Omental fat pad (tissue), 4 donors: Measurements from ENCODE around the gene LIF. TPM values are rescaled to one million over a fixed set of nuclear protein-coding genes. Genes with fewer than 3 reads are reported as not detected.
"Not testable (repeated sequence)": the region's sequence is repeated elsewhere in the genome, so short reads cannot be mapped to it uniquely, and the experiment has no call there.

Experiments used
- ATAC-seq: fragments of 150-250 bp; one replicate; pipeline ENCODE4 v1.9.1; 2016; ENCODE audit warnings: mild to moderate bottlenecking, moderate library complexity; ENCODE audit not compliant: low FRiP score
- DNase-seq: peaks from one replicate; pipeline ENCODE4 v3.0.0-alpha.2; 2019; ENCODE audit warnings: low spot score
- total RNA-seq, 4 donors: library from RNA; depleted of rRNA; stranded (reverse); fragments of >200 nt; gene quantifications; one replicate each; pipeline ENCODE4 v1.1.0, GENCODE V29; 2016
- TF ChIP-seq, protein P1 (sequence below), 3 donors: fragments of 450-650 bp; IDR thresholded peaks; one replicate each; pipeline ENCODE4 v1.5.1; 2016 to 2017; ENCODE audit warnings: antibody characterized with exemption in 3 of 3, mild to moderate bottlenecking in 3 of 3, moderate library complexity in 2 of 3

LIF gene
- total RNA-seq, 4 donors from 2014 or later: 1.3 to 74.7 (median 24.4) TPM

DNA sequence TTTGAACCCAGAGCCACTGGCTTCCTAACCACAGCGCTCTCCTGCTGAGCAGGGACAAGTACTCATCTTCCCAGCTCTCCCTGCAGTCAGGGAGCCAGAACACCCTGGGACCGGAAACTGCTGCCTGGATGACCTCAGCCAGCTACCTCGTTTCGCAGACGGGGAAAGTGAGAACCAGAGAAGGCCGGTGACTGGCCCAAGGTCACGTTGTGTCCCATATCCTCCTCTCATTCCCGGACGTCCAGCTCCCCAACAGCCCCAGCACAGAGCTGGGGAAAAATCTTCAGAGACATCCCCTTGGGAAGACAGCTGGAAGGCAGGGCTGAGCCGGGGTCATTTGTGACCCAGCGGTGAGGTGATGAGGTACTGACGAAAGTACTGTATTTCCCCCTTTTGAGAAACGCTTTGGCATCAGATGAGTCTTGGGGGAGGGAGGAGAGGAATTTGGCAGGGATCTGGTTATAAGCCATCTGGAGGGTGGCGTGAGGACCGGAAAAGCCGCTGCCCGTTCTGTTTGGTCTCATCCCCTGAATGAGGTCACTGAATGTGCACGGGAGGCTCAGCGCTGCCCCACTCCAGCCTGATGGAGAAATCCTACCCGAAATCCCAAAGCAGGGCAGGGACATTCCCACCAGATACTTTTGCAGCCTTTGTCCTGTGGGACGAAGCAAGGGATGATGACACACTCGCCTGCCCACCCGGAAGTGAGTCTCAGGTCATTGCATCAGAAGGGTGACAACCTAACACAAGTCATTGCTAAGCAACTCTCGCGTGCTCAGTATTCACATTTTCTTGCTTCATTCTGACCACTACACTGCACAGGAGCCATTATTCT is 41.1 kb downstream of the LIF start:
- DNase-seq (peak; percentile 47), ATAC-seq (peak; percentile 43)
- TF ChIP-seq, protein P1, sequence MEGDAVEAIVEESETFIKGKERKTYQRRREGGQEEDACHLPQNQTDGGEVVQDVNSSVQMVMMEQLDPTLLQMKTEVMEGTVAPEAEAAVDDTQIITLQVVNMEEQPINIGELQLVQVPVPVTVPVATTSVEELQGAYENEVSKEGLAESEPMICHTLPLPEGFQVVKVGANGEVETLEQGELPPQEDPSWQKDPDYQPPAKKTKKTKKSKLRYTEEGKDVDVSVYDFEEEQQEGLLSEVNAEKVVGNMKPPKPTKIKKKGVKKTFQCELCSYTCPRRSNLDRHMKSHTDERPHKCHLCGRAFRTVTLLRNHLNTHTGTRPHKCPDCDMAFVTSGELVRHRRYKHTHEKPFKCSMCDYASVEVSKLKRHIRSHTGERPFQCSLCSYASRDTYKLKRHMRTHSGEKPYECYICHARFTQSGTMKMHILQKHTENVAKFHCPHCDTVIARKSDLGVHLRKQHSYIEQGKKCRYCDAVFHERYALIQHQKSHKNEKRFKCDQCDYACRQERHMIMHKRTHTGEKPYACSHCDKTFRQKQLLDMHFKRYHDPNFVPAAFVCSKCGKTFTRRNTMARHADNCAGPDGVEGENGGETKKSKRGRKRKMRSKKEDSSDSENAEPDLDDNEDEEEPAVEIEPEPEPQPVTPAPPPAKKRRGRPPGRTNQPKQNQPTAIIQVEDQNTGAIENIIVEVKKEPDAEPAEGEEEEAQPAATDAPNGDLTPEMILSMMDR (IDR thresholded peaks at IDR 0.05): no peak

DNA sequence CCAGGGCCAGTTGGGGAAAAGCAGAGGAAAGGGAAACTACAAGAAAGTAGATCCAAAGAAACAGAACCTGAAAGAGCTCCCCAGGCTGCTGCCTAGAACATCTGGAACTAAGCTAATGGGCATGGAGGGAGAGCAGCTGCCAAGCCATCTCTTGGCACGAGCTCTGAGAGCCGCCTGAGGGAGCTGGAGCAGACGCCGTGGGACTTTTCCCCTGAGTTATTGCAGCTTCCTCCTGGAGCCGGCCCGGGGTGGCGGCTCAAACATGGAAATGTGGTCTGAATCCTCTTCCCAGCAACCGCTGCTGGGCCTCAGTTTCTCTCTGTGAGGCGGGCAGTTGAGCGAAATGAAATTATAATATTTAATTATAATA is 41.8 kb downstream of the LIF start:
- ATAC-seq: no peak

DNA sequence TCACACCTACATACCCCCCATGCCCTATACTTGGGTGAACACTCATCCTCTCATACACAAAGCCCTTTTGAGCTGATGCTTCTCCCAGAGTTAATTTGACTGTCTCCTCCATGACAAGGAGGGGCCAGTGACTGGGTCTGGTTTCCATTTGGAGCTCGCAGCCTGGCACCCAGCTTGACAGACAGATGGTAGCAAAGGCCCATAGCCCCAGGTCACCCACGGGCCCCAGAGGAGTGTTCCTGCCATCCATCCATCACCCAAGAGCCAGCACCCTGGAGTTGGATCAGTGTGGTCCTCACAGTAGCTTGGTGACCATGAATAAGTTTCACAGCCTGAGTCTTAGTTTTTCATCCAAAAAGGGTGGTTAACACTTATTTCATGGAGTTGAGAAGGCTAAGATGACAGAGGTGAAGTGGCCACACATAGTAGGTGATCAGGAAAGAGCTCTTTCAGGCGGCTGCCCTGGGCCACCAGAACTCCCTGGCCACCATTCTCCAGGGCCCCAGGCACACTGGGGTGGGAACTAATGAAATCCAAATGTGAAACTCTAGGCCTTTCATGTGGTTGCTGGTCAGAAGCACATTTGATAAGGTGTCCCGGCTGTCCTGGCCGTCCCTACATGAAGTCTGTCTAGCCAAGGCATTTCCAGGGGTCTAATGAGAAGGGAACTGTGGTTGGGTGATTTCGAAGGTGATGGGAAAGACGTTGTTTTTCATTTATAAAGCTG is 42.4 kb downstream of the LIF start:
- TF ChIP-seq, protein P1 (IDR thresholded peaks at IDR 0.05): no peak
- no peak for ATAC-seq
- no peak for DNase-seq

More for the DNA sequence above, 41.8 kb downstream of the LIF start:
- TF ChIP-seq, protein P1 (IDR thresholded peaks at IDR 0.05): no peak
- DNase-seq: no peak

DNA sequence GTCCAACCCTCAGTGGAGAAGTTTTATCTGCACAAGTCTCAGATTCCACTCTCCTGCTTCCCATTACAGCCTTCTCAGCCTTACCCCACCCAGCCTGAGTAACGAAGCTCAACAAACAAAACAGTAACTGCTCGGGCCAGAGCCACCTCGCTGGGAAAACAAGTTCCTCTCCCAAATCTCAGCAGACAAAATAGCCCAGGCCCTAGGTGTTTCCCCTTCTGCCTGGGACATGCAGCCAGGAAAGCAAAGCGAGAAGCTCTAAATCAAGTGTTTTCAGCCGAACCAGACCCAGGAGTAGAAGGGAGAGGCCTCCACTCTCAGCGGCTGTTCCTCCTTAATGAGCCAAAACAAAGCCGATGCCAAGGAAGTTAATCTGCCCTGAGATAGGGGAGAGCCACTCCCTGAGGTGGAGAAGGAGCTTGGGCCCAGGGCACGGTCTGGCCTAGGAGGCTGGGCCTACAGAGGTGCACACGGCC is 44.0 kb downstream of the LIF start:
- DNase-seq (no peak), ATAC-seq (peak; percentile 28)
- TF ChIP-seq, protein P1 (IDR thresholded peaks at IDR 0.05): no peak

DNA sequence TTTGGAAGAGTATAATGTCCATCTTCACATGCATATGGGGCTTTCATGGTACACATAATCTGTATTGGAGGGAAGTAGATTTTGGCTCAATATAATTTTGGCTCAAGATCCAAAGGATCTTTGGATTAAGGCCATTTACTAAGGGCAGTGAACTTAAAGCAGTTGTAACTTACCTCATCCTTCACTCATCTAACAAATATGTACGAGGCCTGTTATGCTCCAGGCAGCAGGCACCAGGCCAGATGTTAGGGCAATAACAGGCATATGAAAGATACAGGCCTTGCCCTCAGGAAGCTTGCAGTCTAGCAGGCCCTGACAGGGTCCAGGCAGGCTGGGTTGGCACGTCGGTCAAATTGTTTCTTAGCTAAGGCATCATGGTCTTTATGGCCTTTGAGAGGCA is 44.6 kb downstream of the LIF start:
- TF ChIP-seq, protein P1 (IDR thresholded peaks at IDR 0.05): no peak
- no peak for ATAC-seq
- no peak for DNase-seq

DNA sequence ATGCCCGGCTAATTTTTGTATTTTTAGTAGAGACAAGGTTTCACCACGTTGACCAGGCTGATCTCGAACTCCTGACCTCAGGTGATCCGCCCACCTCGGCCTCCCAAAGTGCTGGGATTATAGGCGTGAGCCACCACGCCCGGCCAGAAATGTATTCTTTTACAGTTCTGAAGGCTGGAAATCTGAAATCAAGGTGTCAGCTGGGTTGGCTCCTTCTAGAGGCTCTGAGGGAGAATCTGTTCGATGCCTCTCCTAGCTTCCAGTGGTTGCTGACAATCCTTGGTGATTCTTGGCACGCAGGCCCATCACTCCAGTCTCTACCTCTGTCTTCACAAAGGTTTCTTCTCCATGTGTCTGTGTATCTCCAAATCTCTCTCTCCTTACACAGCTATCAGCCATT is 45.7 kb downstream of the LIF start:
- DNase-seq, ATAC-seq: not testable (repeated sequence)

DNA sequence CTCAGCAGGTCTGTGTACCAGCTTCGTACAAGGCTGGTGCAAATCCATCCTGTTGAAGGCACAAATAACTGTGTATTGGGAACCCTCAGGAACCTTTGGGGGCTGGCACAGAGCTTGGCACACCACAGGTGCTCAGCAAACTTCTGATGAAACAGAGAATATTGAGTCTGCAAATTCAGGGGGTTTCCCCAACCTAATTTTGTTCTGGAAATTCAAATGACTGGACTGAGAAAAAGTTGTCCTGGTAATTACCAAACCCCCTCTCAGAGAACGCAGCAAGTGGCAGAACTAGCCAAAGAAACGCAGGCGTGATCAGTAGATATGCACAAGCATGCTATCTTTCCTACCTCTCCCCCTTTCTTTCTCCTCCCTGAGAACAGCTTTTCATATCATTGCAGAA is 47.6 kb downstream of the LIF start:
- ATAC-seq (no peak), DNase-seq (no peak)
- TF ChIP-seq, protein P1 (IDR thresholded peaks at IDR 0.05): no peak
